IMR-90 (cell line): Measurements from ENCODE around the gene CCDC134.
A peak's percentile ranks its signal among the peaks of the same experiment; 100 is the strongest.

ENCODE experiments used
- CEBPB ChIP-seq: IDR thresholded peaks from 2 replicates; pipeline ENCODE4 v1.6.1; 2012; ENCODE audit warnings: low read depth, low read length, improper control_type of control experiment
- CHD1 ChIP-seq: IDR thresholded peaks from 2 replicates; pipeline ENCODE4 v1.6.1; 2012; ENCODE audit warnings: low read depth, low read length, improper control_type of control experiment
- FOS ChIP-seq: fragments of 150-350 bp; IDR thresholded peaks from 2 replicates; pipeline ENCODE4 v1.6.1; 2016; ENCODE audit warnings: low read depth, low read length
- MAFK ChIP-seq: IDR thresholded peaks from 2 replicates; pipeline ENCODE4 v1.6.1; 2012; ENCODE audit warnings: low read depth, low read length, improper control_type of control experiment
- MAZ ChIP-seq: IDR thresholded peaks from 2 replicates; pipeline ENCODE4 v1.6.1; 2012; ENCODE audit warnings: low read depth, mild to moderate bottlenecking, low read length, improper control_type of control experiment, moderate library complexity, borderline replicate concordance
- MXI1 ChIP-seq: IDR thresholded peaks from 2 replicates; pipeline ENCODE4 v1.6.1; 2012; ENCODE audit warnings: low read depth, mild to moderate bottlenecking, low read length, moderate library complexity, borderline replicate concordance
- POLR2A ChIP-seq: IDR thresholded peaks from 2 replicates; pipeline ENCODE4 v1.6.1; 2012; ENCODE audit warnings: mild to moderate bottlenecking, low read depth, low read length
- RAD21 ChIP-seq: IDR thresholded peaks from 2 replicates; pipeline ENCODE4 v1.6.1; 2012; ENCODE audit warnings: low read length, improper control_type of control experiment
- RCOR1 ChIP-seq: IDR thresholded peaks from 2 replicates; pipeline ENCODE4 v1.6.1; 2012; ENCODE audit warnings: mild to moderate bottlenecking, low read length, improper control_type of control experiment; ENCODE audit not compliant: insufficient replicate concordance
- RFX5 ChIP-seq: IDR thresholded peaks from 2 replicates; pipeline ENCODE4 v1.8.0; 2012; ENCODE audit warnings: low read depth, mild to moderate bottlenecking, low read length, moderate library complexity
- SMC3 ChIP-seq: fragments of 150-350 bp; IDR thresholded peaks from 2 replicates; pipeline ENCODE4 v1.6.1; 2016; ENCODE audit warnings: low read depth, mild to moderate bottlenecking, antibody characterized with exemption, low read length, moderate library complexity
- TF ChIP-seq, protein P1 (sequence below): conservative IDR thresholded peaks from 2 replicates; pipeline ENCODE4 v1.5.1; 2012; ENCODE audit warnings: mild to moderate bottlenecking, low read depth, low read length, improper control_type of control experiment
- TF ChIP-seq, protein P2 (sequence below): fragments of 150-350 bp; IDR thresholded peaks from 2 replicates; pipeline ENCODE4 v1.6.1; 2016; ENCODE audit warnings: low read depth, mild to moderate bottlenecking, low read length, moderate library complexity, borderline replicate concordance
- TF ChIP-seq, protein P3 (sequence below): fragments of 150-350 bp; IDR thresholded peaks from 2 replicates; pipeline ENCODE4 v1.6.1; 2017; ENCODE audit warnings: mild to moderate bottlenecking, antibody characterized with exemption, low read length, low read depth

DNA sequence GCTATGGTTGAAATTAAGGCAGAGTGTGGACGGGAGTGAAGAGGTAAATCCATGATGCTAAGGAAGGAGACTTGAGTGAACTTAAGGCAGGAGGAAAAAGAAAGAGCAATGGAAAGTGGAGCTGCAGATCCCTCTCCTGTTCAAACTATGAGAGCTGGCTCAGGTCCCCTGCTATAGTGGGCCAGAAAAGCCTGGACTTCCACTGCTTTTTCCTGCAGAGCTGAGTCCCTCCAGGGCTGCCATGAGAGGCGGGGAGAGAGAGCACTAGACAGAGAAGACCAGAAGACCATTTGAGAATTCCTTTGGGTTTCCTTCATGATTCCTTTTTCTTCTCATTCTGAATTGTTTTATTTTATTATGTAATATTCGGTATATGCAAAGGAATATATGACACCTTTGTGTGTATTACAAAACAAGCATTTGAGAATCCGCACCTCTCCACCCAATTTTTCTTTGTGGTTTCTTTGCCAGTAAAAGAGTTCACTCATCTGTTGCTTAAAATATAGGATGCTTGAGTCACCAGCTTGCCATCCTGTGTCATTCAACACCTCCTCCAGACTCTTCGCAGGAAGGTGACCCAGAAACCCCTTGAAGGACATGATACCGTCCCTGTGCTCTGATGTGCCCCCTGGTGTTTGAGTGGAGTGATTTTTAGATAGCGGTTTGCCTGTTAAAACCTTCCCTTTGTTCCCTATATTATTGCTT lies 56.8 kb downstream of the CCDC134 start:
- TF ChIP-seq, protein P1, sequence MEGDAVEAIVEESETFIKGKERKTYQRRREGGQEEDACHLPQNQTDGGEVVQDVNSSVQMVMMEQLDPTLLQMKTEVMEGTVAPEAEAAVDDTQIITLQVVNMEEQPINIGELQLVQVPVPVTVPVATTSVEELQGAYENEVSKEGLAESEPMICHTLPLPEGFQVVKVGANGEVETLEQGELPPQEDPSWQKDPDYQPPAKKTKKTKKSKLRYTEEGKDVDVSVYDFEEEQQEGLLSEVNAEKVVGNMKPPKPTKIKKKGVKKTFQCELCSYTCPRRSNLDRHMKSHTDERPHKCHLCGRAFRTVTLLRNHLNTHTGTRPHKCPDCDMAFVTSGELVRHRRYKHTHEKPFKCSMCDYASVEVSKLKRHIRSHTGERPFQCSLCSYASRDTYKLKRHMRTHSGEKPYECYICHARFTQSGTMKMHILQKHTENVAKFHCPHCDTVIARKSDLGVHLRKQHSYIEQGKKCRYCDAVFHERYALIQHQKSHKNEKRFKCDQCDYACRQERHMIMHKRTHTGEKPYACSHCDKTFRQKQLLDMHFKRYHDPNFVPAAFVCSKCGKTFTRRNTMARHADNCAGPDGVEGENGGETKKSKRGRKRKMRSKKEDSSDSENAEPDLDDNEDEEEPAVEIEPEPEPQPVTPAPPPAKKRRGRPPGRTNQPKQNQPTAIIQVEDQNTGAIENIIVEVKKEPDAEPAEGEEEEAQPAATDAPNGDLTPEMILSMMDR = peak; percentile 60
- TF ChIP-seq POLR2A = no peak
- no peak for TF ChIP-seq FOS
- TF ChIP-seq, protein P2, sequence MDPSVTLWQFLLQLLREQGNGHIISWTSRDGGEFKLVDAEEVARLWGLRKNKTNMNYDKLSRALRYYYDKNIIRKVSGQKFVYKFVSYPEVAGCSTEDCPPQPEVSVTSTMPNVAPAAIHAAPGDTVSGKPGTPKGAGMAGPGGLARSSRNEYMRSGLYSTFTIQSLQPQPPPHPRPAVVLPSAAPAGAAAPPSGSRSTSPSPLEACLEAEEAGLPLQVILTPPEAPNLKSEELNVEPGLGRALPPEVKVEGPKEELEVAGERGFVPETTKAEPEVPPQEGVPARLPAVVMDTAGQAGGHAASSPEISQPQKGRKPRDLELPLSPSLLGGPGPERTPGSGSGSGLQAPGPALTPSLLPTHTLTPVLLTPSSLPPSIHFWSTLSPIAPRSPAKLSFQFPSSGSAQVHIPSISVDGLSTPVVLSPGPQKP = no peak
- TF ChIP-seq MAFK = no peak
- TF ChIP-seq RFX5 = no peak
- peak; percentile 56 for TF ChIP-seq RAD21
- TF ChIP-seq, protein P3, sequence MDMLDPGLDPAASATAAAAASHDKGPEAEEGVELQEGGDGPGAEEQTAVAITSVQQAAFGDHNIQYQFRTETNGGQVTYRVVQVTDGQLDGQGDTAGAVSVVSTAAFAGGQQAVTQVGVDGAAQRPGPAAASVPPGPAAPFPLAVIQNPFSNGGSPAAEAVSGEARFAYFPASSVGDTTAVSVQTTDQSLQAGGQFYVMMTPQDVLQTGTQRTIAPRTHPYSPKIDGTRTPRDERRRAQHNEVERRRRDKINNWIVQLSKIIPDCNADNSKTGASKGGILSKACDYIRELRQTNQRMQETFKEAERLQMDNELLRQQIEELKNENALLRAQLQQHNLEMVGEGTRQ = no peak
- 0 out of 2 replicates have a peak, but pooled peaks have one; percentile 30 for TF ChIP-seq CEBPB
- TF ChIP-seq CHD1 = no peak
- no peak for TF ChIP-seq MXI1
- peak; percentile 63 for TF ChIP-seq SMC3
- TF ChIP-seq RCOR1 = no peak
- TF ChIP-seq MAZ = no peak
